B cell (primary cell): ENCODE measurements around the gene NAPG. TPM values are rescaled to one million over a fixed set of nuclear protein-coding genes. Genes with fewer than 3 reads are reported as not detected.

Source experiments
- ATAC-seq: fragments of 200-7000 bp; cut with Tn5 transposase; one replicate; pipeline ENCODE4 v1.10.0; 2021; ENCODE audit warnings: low read depth, mild to moderate bottlenecking, moderate number of reproducible peaks, moderate library complexity
- CTCF ChIA-PET: fragments of 350-600 bp; sonication (Branson Sonifier 250); formaldehyde crosslinking; loops from one replicate; lab custom pipeline; 2021; ENCODE audit warnings: antibody characterized with exemption, inconsistent platforms; lab: Charles Lee
- POLR2A ChIA-PET: fragments of 350-600 bp; sonication (Branson Sonifier 250); formaldehyde crosslinking; loops from one replicate; lab custom pipeline; 2021; ENCODE audit warnings: antibody characterized with exemption; lab: Charles Lee
- DNase-seq: peaks from one replicate; pipeline ENCODE4 v3.0.0; 2013
- H2AFZ ChIP-seq: 2 replicates; pipeline ENCODE4 v1.6.1; 2012; ENCODE audit warnings: mild to moderate bottlenecking, low read depth, low read length; ENCODE audit not compliant: insufficient read depth, poor library complexity, severe bottlenecking
- H3K27ac ChIP-seq, 2 donors: 1 replicate in 1 of 2; 2 replicates in 1 of 2; pipeline ENCODE4 v1.5.1; 2012 to 2013; ENCODE audit warnings: low read length in 2 of 2, mild to moderate bottlenecking in 2 of 2, moderate library complexity in 1 of 2
- H3K27me3 ChIP-seq, 4 experiments: fragments of 200-600 bp in 1 of 4; sonication (generic) in 1 of 4; replicated peaks in 1 of 4; 1 replicate in 2 of 4; 2 replicates in 2 of 4; pipeline versions ENCODE4 v1.6.1 to v1.7.0; 2013 to 2016; ENCODE audit warnings: low read length in 3 of 4, mild to moderate bottlenecking in 2 of 4, mixed read lengths in 1 of 4, moderate library complexity in 1 of 4; ENCODE audit not compliant: insufficient read depth in 4 of 4, control insufficient read depth in 3 of 4; ENCODE audit errors: control extremely low read depth in 1 of 4
- H3K36me3 ChIP-seq, 2 experiments: replicated peaks in 1 of 2; 1 replicate in 1 of 2; 2 replicates in 1 of 2; pipeline versions ENCODE4 v1.6.1 to v1.7.1; 2013; ENCODE audit warnings: low read length in 1 of 2; ENCODE audit not compliant: insufficient read depth in 2 of 2, control insufficient read depth in 1 of 2; ENCODE audit errors: control extremely low read depth in 1 of 2, extremely low read depth in 1 of 2
- H3K4me1 ChIP-seq, 2 donors: fragments of 200-600 bp in 1 of 2; sonication (generic) in 1 of 2; 1 replicate in 1 of 2; 2 replicates in 1 of 2; pipeline versions ENCODE4 v1.5.1 to v1.6.1; 2013 to 2017; ENCODE audit warnings: low read length in 2 of 2; ENCODE audit not compliant: control insufficient read depth in 2 of 2, insufficient read depth in 2 of 2
- H3K4me2 ChIP-seq: replicated peaks from 2 replicates; pipeline ENCODE3; 2012; ENCODE audit warnings: mild to moderate bottlenecking, low read depth, low read length; ENCODE audit not compliant: poor library complexity, severe bottlenecking
- H3K4me3 ChIP-seq, 5 experiments: fragments of 200-600 bp in 1 of 5; sonication (generic) in 1 of 5; 1 replicate in 3 of 5; 2 replicates in 2 of 5; pipeline versions ENCODE4 v1.5.1 to v1.7.0; 2011 to 2016; ENCODE audit warnings: low read length in 4 of 5, mild to moderate bottlenecking in 4 of 5, low read depth in 2 of 5, control low read depth in 1 of 5, moderate library complexity in 1 of 5; ENCODE audit not compliant: insufficient read depth in 1 of 5; ENCODE audit errors: control extremely low read depth in 1 of 5, extremely low read depth in 1 of 5
- H3K79me2 ChIP-seq: fragments of 200-600 bp; sonication (generic); one replicate; pipeline ENCODE4 v1.6.0; 2016; ENCODE audit warnings: low read length; ENCODE audit not compliant: control insufficient read depth, insufficient read depth
- H3K9ac ChIP-seq: fragments of 200-600 bp; sonication (generic); 2 replicates; pipeline ENCODE4 v1.6.1; 2017; ENCODE audit warnings: mild to moderate bottlenecking, low read length, moderate library complexity
- H3K9me3 ChIP-seq, 3 donors: one replicate each; pipeline versions ENCODE4 v1.6.1 to v1.7.1; 2013; ENCODE audit warnings: low read length in 2 of 3; ENCODE audit not compliant: control insufficient read depth in 2 of 3, insufficient read depth in 1 of 3; ENCODE audit errors: control extremely low read depth in 1 of 3
- H4K20me1 ChIP-seq: 2 replicates; pipeline ENCODE4 v1.6.0; 2012; ENCODE audit warnings: mild to moderate bottlenecking, low read length; ENCODE audit not compliant: insufficient read depth, control insufficient read depth, poor library complexity, severe bottlenecking
- H3K27ac Mint-ChIP-seq: one replicate; pipeline ENCODE4 v1.8.0; 2021; ENCODE audit warnings: mixed read lengths
- H3K27me3 Mint-ChIP-seq: one replicate; pipeline ENCODE4 v1.8.0; 2021; ENCODE audit warnings: mixed read lengths
- H3K4me1 Mint-ChIP-seq: one replicate; pipeline ENCODE4 v1.8.0; 2021; ENCODE audit warnings: mixed read lengths
- H3K4me3 Mint-ChIP-seq: one replicate; pipeline ENCODE4 v1.8.0; 2021; ENCODE audit warnings: mixed read lengths
- H3K9me3 Mint-ChIP-seq: one replicate; pipeline ENCODE4 v1.8.0; 2022; ENCODE audit warnings: mixed read lengths; ENCODE audit not compliant: insufficient read depth
- CTCF ChIP-seq: fragments of 200-600 bp; IDR thresholded peaks from one replicate; pipeline ENCODE4 v1.8.0; 2022; ENCODE audit warnings: antibody characterized with exemption, mild to moderate bottlenecking
- EZH2 ChIP-seq: IDR thresholded peaks from 2 replicates; pipeline ENCODE4 v1.6.1; 2012; ENCODE audit warnings: borderline replicate concordance, low read depth, mild to moderate bottlenecking, moderate library complexity, low read length; ENCODE audit not compliant: insufficient read depth, poor library complexity, severe bottlenecking
- WGBS: methylation state at CpG from one replicate; pipeline ENCODE4 v1.1.5; 2013; ENCODE audit warnings: missing lambda C conversion rate; ENCODE audit not compliant: insufficient coverage; 5-methylcytosine and 5-hydroxymethylcytosine counted together
- intact Hi-C: fragments of 100-400 bp; cut with micrococcal nuclease; formaldehyde crosslinking; loops from one replicate; pipeline ENCODE4 v1.10.0; 2022
- polyA plus RNA-seq: library from polyadenylated mRNA; depleted of rRNA; stranded (reverse); fragments of >200 nt; gene quantifications from 2 replicates; pipeline ENCODE4 v1.2.3, GENCODE V29; 2012
- total RNA-seq, 2 donors: library from RNA; stranded (reverse); fragments of 120-200 nt in 1 of 2; gene quantifications; 1 replicate in 1 of 2; 2 replicates in 1 of 2; pipeline versions ENCODE4 v1.2.3 to v1.2.4, GENCODE V29; 2013 to 2022

NAPG gene
- total and polyA plus RNA-seq, 2 donors (not counting 1 experiment from before 2014, with no cell fraction given): 9.4 to 31.8 TPM

GRCh38 chr18:10508591-10508990 lies 17.2 kb upstream of the NAPG start:
- Histone ChIP-seq H4K20me1 (no peaks in the 10 kb centered on the region), H3K79me2 (no peaks in the 10 kb centered on the region), H3K27ac (no peak overlapping the region), H3K9ac (no peak overlapping the region), H3K4me3 (no peak overlapping the region), H3K9me3 (peaks cover 8 to 29% (median 22%) of the 10 kb centered on the region in 3 donors), H3K36me3 (no peaks in the 10 kb centered on the region), H2AFZ (no peak overlapping the region), H3K27me3 (peaks cover 0 to 8% (median 0%) of the 10 kb centered on the region in 4 experiments), H3K4me1 (no peaks in the 10 kb centered on the region), H3K4me2 (no peak overlapping the region)
- intact Hi-C loops: no loop called here
- CTCF ChIA-PET: interaction anchor here (1.0 to 4.9 kb wide), 3 partner anchors 11 to 537 kb away, joined by 3 to 20 read pairs (median 3); no protein-coding TSS in a partner anchor
- Mint-ChIP-seq H3K9me3 (peaks cover 7% of the 10 kb centered on the region), H3K4me1 (no peaks in the 10 kb centered on the region), H3K4me3 (no peak overlapping the region), H3K27me3 (peaks cover 24% of the 10 kb centered on the region), H3K27ac (no peak overlapping the region)
- no peak for ATAC-seq
- TF ChIP-seq EZH2 (no peak), CTCF (no peak)
- no peak for DNase-seq
- POLR2A ChIA-PET: no interaction called here

GRCh38 chr18:10511236-10511635 lies 14.6 kb upstream of the NAPG start:
- Mint-ChIP-seq H3K27ac (no peak overlapping the region), H3K9me3 (peaks cover 7% of the 10 kb centered on the region), H3K27me3 (peaks cover 23% of the 10 kb centered on the region), H3K4me1 (no peaks in the 10 kb centered on the region), H3K4me3 (no peak overlapping the region)
- Histone ChIP-seq H3K36me3 (no peaks in the 10 kb centered on the region), H3K4me2 (no peak overlapping the region), H3K4me1 (no peaks in the 10 kb centered on the region), H3K79me2 (no peaks in the 10 kb centered on the region), H2AFZ (no peak overlapping the region), H3K27ac (no peak overlapping the region), H3K9ac (no peak overlapping the region), H4K20me1 (no peaks in the 10 kb centered on the region), H3K4me3 (no peak overlapping the region), H3K27me3 (peaks cover 0 to 5% (median 0%) of the 10 kb centered on the region in 4 experiments), H3K9me3 (peaks cover 5 to 19% (median 19%) of the 10 kb centered on the region in 3 donors)
- 100% methylated on average over 1 of the region's 2 CpGs for WGBS
- no peak for TF ChIP-seq EZH2
- TF ChIP-seq CTCF: no peak
- POLR2A ChIA-PET: no interaction called here
- intact Hi-C loops: no loop called here
- DNase-seq (no peak), ATAC-seq (no peak)
- CTCF ChIA-PET: interaction anchor here (1.0 to 4.9 kb wide), 2 partner anchors 8 to 14 kb away, joined by 4 to 20 read pairs; no protein-coding TSS in a partner anchor
